Osteoblast (primary cell): ENCODE data around the gene FAM236D. TPM values are rescaled to one million over a fixed set of nuclear protein-coding genes. Genes with fewer than 3 reads are reported as not detected.
"Not testable (repeated sequence)": the region's sequence is repeated elsewhere in the genome, so short reads cannot be mapped to it uniquely, and the experiment has no call there.

Experiments used
- DNase-seq: peaks from one replicate; pipeline ENCODE4 v3.0.0; 2011; ENCODE audit warnings: low spot score, mixed read lengths; ENCODE audit not compliant: insufficient read length; ENCODE audit errors: missing footprints
- H2AFZ ChIP-seq: 2 replicates; pipeline ENCODE4 v1.6.0; 2011; ENCODE audit warnings: mild to moderate bottlenecking, low read length
- H3K27ac ChIP-seq: 2 replicates; pipeline ENCODE4 v1.5.1; 2011; ENCODE audit warnings: mild to moderate bottlenecking, low read depth, low read length, moderate library complexity
- H3K27me3 ChIP-seq: 2 replicates; pipeline ENCODE4 v1.6.0; 2012; ENCODE audit warnings: mild to moderate bottlenecking, control low read depth, inconsistent platforms, low read length, moderate library complexity; ENCODE audit not compliant: insufficient read depth
- H3K36me3 ChIP-seq: 2 replicates; pipeline ENCODE4 v1.5.1; 2011; ENCODE audit warnings: mild to moderate bottlenecking, low read length, control low read depth, moderate library complexity; ENCODE audit not compliant: insufficient read depth
- H3K4me1 ChIP-seq: 2 replicates; pipeline ENCODE4 v1.5.1; 2011; ENCODE audit warnings: mild to moderate bottlenecking, low read length, control low read depth, moderate library complexity; ENCODE audit not compliant: insufficient read depth
- H3K4me2 ChIP-seq: 2 replicates; pipeline ENCODE4 v1.6.0; 2011; ENCODE audit warnings: mild to moderate bottlenecking, low read length; ENCODE audit not compliant: insufficient read depth
- H3K4me3 ChIP-seq: fragments of 200-600 bp; sonication (generic); 3 replicates; pipeline ENCODE4 v1.5.1; 2012; ENCODE audit warnings: mild to moderate bottlenecking, low read length, inconsistent platforms; ENCODE audit not compliant: insufficient read depth
- H3K79me2 ChIP-seq: 2 replicates; pipeline ENCODE4 v1.6.0; 2012; ENCODE audit warnings: mild to moderate bottlenecking, low read length, control low read depth, inconsistent platforms; ENCODE audit not compliant: insufficient read depth
- H3K9me3 ChIP-seq: 2 replicates; pipeline ENCODE4 v1.5.1; 2011; ENCODE audit warnings: low read depth, low read length, control low read depth
- H4K20me1 ChIP-seq: 2 replicates; pipeline ENCODE4 v1.6.0; 2012; ENCODE audit warnings: mild to moderate bottlenecking, low read length, control low read depth; ENCODE audit not compliant: insufficient read depth
- total RNA-seq: library from RNA; depleted of rRNA; stranded (reverse); fragments of >200 nt; gene quantifications from 2 replicates; pipeline ENCODE4 v1.2.3, GENCODE V29; 2012

Gene FAM236D
- total RNA-seq: not detected in 2 replicates

GRCh38 chrX:72808110-72808509 is at the start of gene FAM236D:
Gene FAM236D, minus strand, starts transcription at chrX:72808210. Its CDS starts 100 bp downstream, at chrX:72808110.
- H3K9me3 ChIP-seq, H4K20me1 ChIP-seq, DNase-seq, H3K4me1 ChIP-seq, H3K27ac ChIP-seq, H3K27me3 ChIP-seq, H3K4me3 ChIP-seq, H3K36me3 ChIP-seq, H3K79me2 ChIP-seq, H2AFZ ChIP-seq, H3K4me2 ChIP-seq: not testable (repeated sequence)

GRCh38 chrX:72837532-72837931 is 29.5 kb upstream of the FAM236D start:
- H2AFZ ChIP-seq, H3K27me3 ChIP-seq, H3K27ac ChIP-seq, H3K36me3 ChIP-seq, H3K9me3 ChIP-seq, H3K79me2 ChIP-seq, H3K4me2 ChIP-seq, H3K4me3 ChIP-seq, H4K20me1 ChIP-seq, DNase-seq, H3K4me1 ChIP-seq: not testable (repeated sequence)

- H2AFZ ChIP-seq, H3K79me2 ChIP-seq, H3K4me1 ChIP-seq, H4K20me1 ChIP-seq, H3K9me3 ChIP-seq, H3K4me3 ChIP-seq, H3K36me3 ChIP-seq, H3K27me3 ChIP-seq, DNase-seq, H3K27ac ChIP-seq, H3K4me2 ChIP-seq: not testable (repeated sequence)
These were observed 22.7 kb upstream of the FAM236D start for GRCh38 chrX:72830701-72831100.

GRCh38 chrX:72790390-72790789 is 17.6 kb downstream of the FAM236D start:
- not testable (repeated sequence) for H3K27me3 ChIP-seq, H2AFZ ChIP-seq, H3K4me3 ChIP-seq, H3K4me1 ChIP-seq, H4K20me1 ChIP-seq, H3K27ac ChIP-seq, DNase-seq, H3K9me3 ChIP-seq, H3K4me2 ChIP-seq, H3K36me3 ChIP-seq, H3K79me2 ChIP-seq

- not testable (repeated sequence) for H3K27me3 ChIP-seq, DNase-seq, H3K9me3 ChIP-seq, H3K79me2 ChIP-seq, H3K4me1 ChIP-seq, H3K27ac ChIP-seq, H4K20me1 ChIP-seq, H3K4me3 ChIP-seq, H3K4me2 ChIP-seq, H2AFZ ChIP-seq, H3K36me3 ChIP-seq
These were observed 19.9 kb downstream of the FAM236D start for GRCh38 chrX:72788142-72788541.

DNA sequence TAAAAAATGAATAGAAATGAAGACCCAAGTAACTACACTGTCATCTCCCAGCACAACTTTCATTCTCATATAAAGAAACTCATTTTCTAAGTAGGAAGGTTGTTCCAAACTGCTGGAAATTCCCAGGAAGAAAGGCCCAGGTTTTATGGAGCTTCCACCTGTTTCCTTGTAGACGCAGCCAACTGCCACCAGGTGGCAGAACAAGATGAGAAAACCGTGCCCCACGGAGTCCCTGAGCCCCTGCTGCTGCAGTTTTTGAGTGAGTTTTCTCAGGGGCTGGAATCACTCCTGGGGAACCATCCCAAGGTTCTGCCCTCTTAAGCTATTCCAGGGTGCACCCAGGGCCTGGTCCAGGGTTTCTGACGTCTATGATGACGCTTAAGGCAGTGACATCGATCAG is 24.0 kb downstream of the FAM236D start:
- H3K9me3 ChIP-seq, H3K4me3 ChIP-seq, H2AFZ ChIP-seq, H3K79me2 ChIP-seq, H3K36me3 ChIP-seq, H3K4me1 ChIP-seq, H3K27ac ChIP-seq, H4K20me1 ChIP-seq, H3K27me3 ChIP-seq, DNase-seq, H3K4me2 ChIP-seq: not testable (repeated sequence)

DNA sequence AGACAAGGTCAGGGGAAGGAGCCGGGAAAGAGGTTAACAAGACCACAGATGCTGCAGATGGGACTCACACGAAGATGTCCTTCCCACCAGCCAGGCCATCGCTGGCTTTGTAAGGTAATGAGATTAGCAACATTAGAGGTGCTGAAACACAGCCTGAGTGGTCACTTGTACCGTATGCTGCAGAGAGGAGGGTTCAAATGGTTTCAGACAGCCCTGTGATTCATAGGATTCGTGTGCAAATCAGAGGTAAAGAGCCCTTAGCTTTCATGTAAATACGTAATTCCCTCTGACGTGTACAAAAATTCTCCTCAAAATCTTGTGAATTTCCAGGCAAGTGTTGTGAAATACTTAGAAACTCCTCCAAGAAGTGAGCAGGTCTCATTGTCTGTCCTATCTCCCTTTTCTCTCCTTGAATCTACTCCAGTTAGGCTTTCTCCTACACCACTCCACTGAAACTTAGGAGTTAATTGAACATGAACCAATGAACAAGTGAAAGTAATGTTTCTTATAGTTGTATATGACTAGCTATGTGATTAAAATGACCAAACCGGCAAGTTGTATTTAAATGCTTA is 24.6 kb downstream of the FAM236D start:
- H3K4me1 ChIP-seq, H3K27ac ChIP-seq, H3K9me3 ChIP-seq, H3K79me2 ChIP-seq, H3K27me3 ChIP-seq, H2AFZ ChIP-seq, DNase-seq, H3K4me2 ChIP-seq, H3K4me3 ChIP-seq, H3K36me3 ChIP-seq, H4K20me1 ChIP-seq: not testable (repeated sequence)

- not testable (repeated sequence) for H2AFZ ChIP-seq, H3K27ac ChIP-seq, H3K79me2 ChIP-seq, H3K9me3 ChIP-seq, H3K4me3 ChIP-seq, H3K27me3 ChIP-seq, H3K36me3 ChIP-seq, H4K20me1 ChIP-seq, H3K4me1 ChIP-seq, H3K4me2 ChIP-seq, DNase-seq
These were observed 25.4 kb downstream of the FAM236D start, which contains the start of gene FAM236B for GRCh38 chrX:72782560-72782959. Gene FAM236B, minus strand, starts transcription at chrX:72782660. Its CDS starts 100 bp downstream, at chrX:72782560.

DNA sequence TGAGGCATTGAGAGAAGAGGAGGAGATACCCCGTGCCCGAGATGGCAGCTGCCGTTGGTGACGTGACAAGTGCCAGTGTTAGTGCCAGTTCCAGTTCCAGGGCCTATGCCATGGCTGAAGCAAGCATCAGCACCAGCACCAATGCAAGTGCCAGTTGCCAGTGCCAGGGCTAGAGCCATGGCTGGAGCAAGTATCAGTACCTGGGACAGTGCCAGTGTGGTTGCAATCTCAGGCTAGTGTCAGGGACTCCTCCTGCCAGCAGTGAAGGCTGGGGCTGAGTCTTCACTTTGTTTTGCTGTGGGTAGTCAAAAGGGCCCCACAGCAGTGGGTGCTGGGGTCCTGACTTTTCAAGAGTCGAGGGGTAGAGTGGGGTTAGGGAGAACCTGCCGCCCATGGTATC is 29.9 kb downstream of the FAM236D start:
- not testable (repeated sequence) for H3K4me1 ChIP-seq, H2AFZ ChIP-seq, H3K36me3 ChIP-seq, H3K79me2 ChIP-seq, H3K4me2 ChIP-seq, H4K20me1 ChIP-seq, H3K27me3 ChIP-seq, H3K27ac ChIP-seq, H3K9me3 ChIP-seq, DNase-seq, H3K4me3 ChIP-seq
